A549 (cell line): ENCODE measurements around the gene MEST.

Source experiments
- CTCF ChIP-seq: fragments of >200 bp; sonication (Bioruptor Twin); formaldehyde crosslinking; IDR thresholded peaks from 3 replicates; pipeline ENCODE4 v1.5.1; 2016
- POLR2A ChIP-seq: IDR thresholded peaks from 2 replicates; pipeline ENCODE4 v1.6.1; 2012; ENCODE audit warnings: mild to moderate bottlenecking, low read length
- RFX5 ChIP-seq: fragments of 450-650 bp; IDR thresholded peaks from 2 replicates; pipeline ENCODE4 v1.7.1; 2014; ENCODE audit warnings: antibody characterized with exemption, mild to moderate bottlenecking, moderate library complexity
- RNF2 ChIP-seq: fragments of 200-600 bp; sonication (generic); IDR thresholded peaks from 2 replicates; pipeline ENCODE4 v1.6.1; 2016; ENCODE audit warnings: low read depth, mild to moderate bottlenecking, antibody characterized with exemption, moderate library complexity, borderline replicate concordance
- TF ChIP-seq, protein P1 (sequence below): fragments of 250-450 bp; sonication (Bioruptor Pico); IDR thresholded peaks from 2 replicates; pipeline ENCODE4 v1.5.0; 2020; ENCODE audit warnings: low read depth, mild to moderate bottlenecking, moderate library complexity

DNA sequence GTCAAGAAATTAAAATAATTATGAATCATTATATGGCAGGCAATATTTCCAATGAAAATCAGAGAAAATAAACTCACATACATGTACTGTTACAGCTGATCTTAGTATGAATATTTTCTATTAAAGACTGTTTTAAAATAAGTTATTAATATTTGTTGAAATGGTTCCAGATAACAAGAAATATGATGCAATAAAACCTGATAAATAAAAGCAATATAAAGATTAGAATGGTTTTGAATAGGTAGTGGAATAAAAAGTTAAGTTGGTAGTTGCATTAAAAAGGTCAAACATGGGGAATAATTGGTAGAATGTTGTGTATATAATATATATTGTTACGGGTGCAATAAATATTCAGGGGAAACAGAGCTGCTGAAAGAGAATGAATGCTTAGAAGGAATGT lies 52.5 kb downstream of the MEST start:
- TF ChIP-seq RFX5 (no peak), CTCF (no peak), RNF2 (no peak), POLR2A (no peak)
- TF ChIP-seq, protein P1, sequence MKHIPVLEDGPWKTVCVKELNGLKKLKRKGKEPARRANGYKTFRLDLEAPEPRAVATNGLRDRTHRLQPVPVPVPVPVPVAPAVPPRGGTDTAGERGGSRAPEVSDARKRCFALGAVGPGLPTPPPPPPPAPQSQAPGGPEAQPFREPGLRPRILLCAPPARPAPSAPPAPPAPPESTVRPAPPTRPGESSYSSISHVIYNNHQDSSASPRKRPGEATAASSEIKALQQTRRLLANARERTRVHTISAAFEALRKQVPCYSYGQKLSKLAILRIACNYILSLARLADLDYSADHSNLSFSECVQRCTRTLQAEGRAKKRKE: no peak
